H1 (cell line): ENCODE data around the gene HOXD11. TPM values are rescaled to one million over a fixed set of nuclear protein-coding genes. Genes with fewer than 3 reads are reported as not detected.
A peak's percentile ranks its signal among the peaks of the same experiment; 100 is the strongest.

ENCODE experiments used
- EZH2 ChIP-seq: fragments of 200-600 bp; sonication (generic); IDR thresholded peaks from 2 replicates; pipeline ENCODE4 v1.7.1; 2012; ENCODE audit warnings: low read depth, mild to moderate bottlenecking, moderate library complexity, low read length, inconsistent platforms; ENCODE audit not compliant: severe bottlenecking
- KDM4A ChIP-seq: IDR thresholded peaks from one replicate; pipeline ENCODE4 v1.7.1; 2012; ENCODE audit warnings: low read depth, mild to moderate bottlenecking, moderate library complexity, low read length, inconsistent platforms; ENCODE audit not compliant: severe bottlenecking
- KDM5A ChIP-seq: fragments of 200-600 bp; IDR thresholded peaks from 2 replicates; pipeline ENCODE4 v1.7.1; 2012; ENCODE audit warnings: mild to moderate bottlenecking, low read length, inconsistent platforms, mixed read lengths
- MAFK ChIP-seq: IDR thresholded peaks from 2 replicates; pipeline ENCODE4 v1.6.1; 2012; ENCODE audit warnings: low read depth, mild to moderate bottlenecking, improper control_type of control experiment, low read length
- NANOG ChIP-seq: IDR thresholded peaks from 2 replicates; pipeline ENCODE4 v1.6.1; 2011; ENCODE audit warnings: low read length, low read depth, mild to moderate bottlenecking, inconsistent platforms; ENCODE audit not compliant: insufficient read depth, poor library complexity, severe bottlenecking
- POLR2A ChIP-seq, 2 experiments: IDR thresholded peaks; 1 replicate in 1 of 2; 2 replicates in 1 of 2; pipeline ENCODE4 v1.6.1; 2011; ENCODE audit warnings: low read depth in 2 of 2, low read length in 2 of 2, mild to moderate bottlenecking in 2 of 2; ENCODE audit errors: control extremely low read depth in 1 of 2
- TAF1 ChIP-seq: IDR thresholded peaks from 2 replicates; pipeline ENCODE4 v1.6.1; 2011; ENCODE audit warnings: mild to moderate bottlenecking, low read depth, low read length
- polyA plus RNA-seq, 7 experiments: library from polyadenylated mRNA; depleted of rRNA in 3 of 7; stranded (reverse) in 5 of 7; unstranded in 2 of 7; fragments of >200 nt in 5 of 7; fragments of 200-250 nt in 2 of 7; gene quantifications; 1 replicate in 5 of 7; 2 replicates in 1 of 7; 4 replicates in 1 of 7; pipeline versions ENCODE4 v1.2.1 to v1.2.3, GENCODE V29; 2011 to 2013; ENCODE audit warnings: missing spikeins in 2 of 7, mixed read lengths in 2 of 7
- total RNA-seq: library from RNA; stranded (reverse); fragmentation: NEBNext Ultra II Directional; extraction: Animal tissue kit (Norgen Biotek cat#: 25700); gene quantifications from 2 replicates; pipeline ENCODE4 v1.2.1, GENCODE V29; 2021
- TF ChIP-seq, protein P1 (sequence below): IDR thresholded peaks from 2 replicates; pipeline ENCODE4 v1.6.1; 2011; ENCODE audit warnings: low read length, improper control_type of control experiment

The HOXD11 gene
- total and polyA plus RNA-seq, 2 of the 8 experiments (the other 6 are each of a cell fraction or from before 2014, with no cell fraction given): not detected

DNA sequence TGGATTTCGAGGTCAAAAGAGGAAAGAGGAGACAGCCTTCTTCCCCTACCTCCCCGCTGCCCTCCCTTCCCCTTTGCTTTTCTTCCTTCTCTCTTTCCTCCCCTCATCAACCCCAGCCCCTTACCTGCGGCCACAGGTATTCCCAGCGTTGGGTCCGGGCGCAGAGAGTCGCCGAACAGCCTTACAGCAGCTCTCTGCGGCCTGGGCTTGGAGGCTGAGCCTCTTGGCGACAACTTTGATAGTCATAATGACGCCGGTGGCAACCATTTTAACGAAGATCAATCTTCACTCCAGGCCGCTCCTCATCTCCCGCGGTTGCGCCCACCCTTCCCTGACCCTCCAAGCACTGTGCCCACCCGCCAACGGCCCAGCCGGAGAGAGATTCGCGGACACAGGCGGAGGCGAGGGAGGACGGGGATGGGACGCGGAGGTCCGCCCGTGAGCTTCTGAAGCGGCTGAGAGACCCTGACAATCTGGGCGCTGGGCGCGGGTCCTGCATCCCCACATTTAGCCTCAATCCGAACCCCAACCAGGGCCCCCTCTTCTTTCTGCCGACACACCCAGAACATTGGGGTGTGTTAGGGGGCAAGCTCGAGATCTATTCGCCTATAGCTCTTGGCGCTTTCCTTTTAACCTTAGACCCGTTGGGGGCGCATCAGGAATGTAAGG lies 21.8 kb upstream of the HOXD11 start (continued):
- TF ChIP-seq, protein P1, sequence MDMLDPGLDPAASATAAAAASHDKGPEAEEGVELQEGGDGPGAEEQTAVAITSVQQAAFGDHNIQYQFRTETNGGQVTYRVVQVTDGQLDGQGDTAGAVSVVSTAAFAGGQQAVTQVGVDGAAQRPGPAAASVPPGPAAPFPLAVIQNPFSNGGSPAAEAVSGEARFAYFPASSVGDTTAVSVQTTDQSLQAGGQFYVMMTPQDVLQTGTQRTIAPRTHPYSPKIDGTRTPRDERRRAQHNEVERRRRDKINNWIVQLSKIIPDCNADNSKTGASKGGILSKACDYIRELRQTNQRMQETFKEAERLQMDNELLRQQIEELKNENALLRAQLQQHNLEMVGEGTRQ: no peak
- TF ChIP-seq POLR2A (IDR thresholded peaks at IDR 0.05; ENCODE audit: control extremely low read depth in 1 of 2, low read depth in 2 of 2, low read length in 2 of 2): no peak
- no peak for TF ChIP-seq KDM4A
- TF ChIP-seq EZH2: peak; percentile 98
- TF ChIP-seq KDM5A: no peak
- no peak for TF ChIP-seq MAFK
- TF ChIP-seq TAF1: no peak
- no peak for TF ChIP-seq NANOG
